ENCODE measurements around the gene MRPL1.

- no peak for TF ChIP-seq CTCF (conservative IDR thresholded peaks at IDR 0.05 in 1 of 2, IDR thresholded peaks at IDR 0.05 in 1 of 2; ENCODE audit: low read depth in 1 of 2, low read length in 2 of 2)
- no peak for TF ChIP-seq EZH2 (IDR thresholded peaks at IDR 0.05; ENCODE audit: low read length, missing control alignments)
Measured at GRCh38 chr4:77989968-77990367, 127.3 kb downstream of the MRPL1 start.

Data from fibroblast of lung (primary cell).